HG02798 (cell line): ENCODE data around the gene ATP8B4.
"Not testable (repeated sequence)": the region's sequence is repeated elsewhere in the genome, so short reads cannot be mapped to it uniquely, and the experiment has no call there.

Source experiments
- ATAC-seq: cut with Tn5 transposase; IDR thresholded peaks from one replicate; pipeline ENCODE4 v1.9.1; 2021; ENCODE audit warnings: mild to moderate bottlenecking; ENCODE audit not compliant: unreplicated experiment, poor library complexity

ATP8B4 gene, protein sequence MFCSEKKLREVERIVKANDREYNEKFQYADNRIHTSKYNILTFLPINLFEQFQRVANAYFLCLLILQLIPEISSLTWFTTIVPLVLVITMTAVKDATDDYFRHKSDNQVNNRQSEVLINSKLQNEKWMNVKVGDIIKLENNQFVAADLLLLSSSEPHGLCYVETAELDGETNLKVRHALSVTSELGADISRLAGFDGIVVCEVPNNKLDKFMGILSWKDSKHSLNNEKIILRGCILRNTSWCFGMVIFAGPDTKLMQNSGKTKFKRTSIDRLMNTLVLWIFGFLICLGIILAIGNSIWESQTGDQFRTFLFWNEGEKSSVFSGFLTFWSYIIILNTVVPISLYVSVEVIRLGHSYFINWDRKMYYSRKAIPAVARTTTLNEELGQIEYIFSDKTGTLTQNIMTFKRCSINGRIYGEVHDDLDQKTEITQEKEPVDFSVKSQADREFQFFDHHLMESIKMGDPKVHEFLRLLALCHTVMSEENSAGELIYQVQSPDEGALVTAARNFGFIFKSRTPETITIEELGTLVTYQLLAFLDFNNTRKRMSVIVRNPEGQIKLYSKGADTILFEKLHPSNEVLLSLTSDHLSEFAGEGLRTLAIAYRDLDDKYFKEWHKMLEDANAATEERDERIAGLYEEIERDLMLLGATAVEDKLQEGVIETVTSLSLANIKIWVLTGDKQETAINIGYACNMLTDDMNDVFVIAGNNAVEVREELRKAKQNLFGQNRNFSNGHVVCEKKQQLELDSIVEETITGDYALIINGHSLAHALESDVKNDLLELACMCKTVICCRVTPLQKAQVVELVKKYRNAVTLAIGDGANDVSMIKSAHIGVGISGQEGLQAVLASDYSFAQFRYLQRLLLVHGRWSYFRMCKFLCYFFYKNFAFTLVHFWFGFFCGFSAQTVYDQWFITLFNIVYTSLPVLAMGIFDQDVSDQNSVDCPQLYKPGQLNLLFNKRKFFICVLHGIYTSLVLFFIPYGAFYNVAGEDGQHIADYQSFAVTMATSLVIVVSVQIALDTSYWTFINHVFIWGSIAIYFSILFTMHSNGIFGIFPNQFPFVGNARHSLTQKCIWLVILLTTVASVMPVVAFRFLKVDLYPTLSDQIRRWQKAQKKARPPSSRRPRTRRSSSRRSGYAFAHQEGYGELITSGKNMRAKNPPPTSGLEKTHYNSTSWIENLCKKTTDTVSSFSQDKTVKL

DNA sequence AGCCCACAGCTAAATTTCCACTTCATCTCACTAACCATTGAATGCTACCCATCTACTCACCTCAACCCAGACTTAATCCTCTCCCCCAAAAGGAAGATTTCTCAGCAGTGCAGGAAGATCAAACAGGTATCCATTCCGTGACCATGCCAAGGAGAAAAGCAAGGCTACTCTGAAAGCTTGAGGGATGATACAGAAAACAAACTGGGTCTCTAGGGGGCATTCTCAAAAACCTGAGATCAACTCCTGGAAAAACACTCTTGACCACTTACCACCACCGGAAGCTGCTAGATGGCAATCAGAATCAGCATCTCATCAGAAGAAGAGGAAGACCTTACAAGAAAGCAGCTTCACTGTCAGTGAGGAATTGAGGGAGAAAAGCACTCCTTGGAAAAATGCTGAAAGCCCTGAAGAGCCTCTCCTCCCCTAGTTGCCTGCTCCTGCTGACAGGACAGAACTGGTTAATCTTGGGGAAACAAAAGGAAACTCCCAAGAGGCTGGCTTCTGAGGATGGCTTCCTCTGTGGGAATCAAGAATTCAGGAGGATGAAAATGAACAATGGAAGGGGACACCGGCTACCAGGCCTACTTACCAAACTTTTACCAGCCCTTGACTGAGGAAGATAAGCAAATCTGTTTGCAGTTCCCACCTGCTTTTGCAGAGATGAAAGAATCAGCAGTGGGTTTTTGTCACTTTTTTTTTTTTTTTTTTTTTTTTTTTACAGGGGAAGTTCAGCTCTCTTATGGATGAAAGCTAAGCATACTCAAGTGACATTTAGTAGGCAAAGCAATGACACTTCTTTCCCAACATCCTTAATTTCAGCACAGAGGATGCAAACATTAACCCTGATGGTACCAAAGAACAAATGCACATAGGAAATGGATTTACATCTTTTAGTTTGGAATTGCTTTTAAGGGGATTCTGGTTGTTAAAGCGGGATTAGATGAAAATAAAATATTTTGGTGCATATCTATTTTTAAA, at the start of gene ATP8B4:
ATP8B4 (minus strand) TSS at position 171 of the 978 bp plus-strand sequence. CDS start 12,267 bp downstream, outside the sequence.
- ATAC-seq: no peak

DNA sequence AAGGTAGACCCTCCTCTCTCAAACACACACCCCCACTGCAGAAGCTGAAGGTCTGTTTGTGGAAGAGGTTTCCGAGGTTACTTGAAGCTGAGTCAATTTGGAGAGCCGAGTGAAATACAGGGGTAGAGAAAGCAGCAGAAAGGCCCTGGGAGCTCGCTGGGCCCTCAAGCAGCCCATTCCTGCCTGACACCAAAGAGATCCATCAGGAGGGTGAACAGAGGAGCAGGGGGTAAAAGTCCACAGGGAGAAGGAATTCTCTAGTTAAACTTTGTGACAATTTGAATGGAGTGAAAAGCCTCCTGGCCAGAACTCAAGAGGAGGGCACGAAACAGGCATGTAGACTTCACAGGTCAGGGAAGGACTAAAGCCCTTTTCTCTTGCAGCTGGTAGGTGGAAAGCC, 49.3 kb upstream of the ATP8B4 start:
- ATAC-seq: no peak

DNA sequence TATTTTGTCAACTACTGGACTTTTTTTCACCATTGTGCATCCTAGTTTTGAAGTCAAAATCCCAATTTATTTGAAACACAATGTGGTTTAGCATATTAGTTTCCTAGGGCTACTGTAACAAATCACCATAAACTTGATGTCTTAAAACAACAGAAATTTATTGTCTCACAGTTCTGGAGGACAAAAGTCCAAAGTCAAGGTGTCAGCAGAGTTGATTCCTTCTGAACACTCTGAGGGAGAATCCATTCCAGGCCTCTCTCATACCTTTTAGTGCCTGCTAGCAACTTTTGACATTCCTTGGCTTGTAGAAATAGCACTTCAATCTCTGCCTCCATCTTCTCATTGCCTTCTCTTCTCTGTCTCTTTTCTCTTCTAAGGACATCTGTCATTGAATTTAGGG, 48.1 kb upstream of the ATP8B4 start:
- ATAC-seq: no peak

DNA sequence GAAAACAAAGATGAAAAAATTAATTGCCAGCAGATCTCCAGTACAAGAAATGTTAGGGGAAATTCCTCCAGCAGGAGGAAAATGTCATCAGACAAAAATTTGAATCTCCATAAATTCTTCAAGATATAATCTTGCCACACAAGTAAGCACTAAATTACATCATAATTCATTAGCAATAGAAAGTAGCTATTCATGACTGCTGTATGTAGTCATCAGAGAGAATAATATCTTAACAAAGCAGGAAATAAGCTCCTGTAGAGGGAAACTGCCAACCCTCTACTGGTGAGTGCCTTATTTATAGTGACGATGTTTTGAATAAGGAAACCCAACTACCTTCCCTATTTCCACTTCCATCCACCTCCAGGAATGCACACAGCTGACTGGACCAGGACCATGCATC, 47.2 kb upstream of the ATP8B4 start:
- no peak for ATAC-seq

DNA sequence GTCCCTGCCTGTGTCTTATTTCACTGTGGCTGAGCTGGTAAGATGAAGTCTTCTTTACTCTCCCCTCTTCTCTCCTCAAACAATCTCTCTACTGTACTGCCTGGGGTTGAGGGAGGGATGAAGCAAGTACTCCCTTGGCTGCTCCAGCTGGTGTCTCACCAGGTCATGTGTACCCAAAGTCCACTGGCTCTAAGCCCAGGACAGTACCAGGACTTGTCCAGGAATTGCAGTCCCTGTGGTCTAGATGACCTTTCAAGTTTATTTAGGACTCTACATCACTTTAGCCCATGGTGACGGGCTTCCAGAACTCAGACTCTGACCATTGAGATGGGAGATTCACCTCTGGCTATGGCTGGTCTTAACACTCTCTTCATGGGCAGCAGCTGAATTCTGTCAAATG, 45.4 kb upstream of the ATP8B4 start:
- no peak for ATAC-seq

DNA sequence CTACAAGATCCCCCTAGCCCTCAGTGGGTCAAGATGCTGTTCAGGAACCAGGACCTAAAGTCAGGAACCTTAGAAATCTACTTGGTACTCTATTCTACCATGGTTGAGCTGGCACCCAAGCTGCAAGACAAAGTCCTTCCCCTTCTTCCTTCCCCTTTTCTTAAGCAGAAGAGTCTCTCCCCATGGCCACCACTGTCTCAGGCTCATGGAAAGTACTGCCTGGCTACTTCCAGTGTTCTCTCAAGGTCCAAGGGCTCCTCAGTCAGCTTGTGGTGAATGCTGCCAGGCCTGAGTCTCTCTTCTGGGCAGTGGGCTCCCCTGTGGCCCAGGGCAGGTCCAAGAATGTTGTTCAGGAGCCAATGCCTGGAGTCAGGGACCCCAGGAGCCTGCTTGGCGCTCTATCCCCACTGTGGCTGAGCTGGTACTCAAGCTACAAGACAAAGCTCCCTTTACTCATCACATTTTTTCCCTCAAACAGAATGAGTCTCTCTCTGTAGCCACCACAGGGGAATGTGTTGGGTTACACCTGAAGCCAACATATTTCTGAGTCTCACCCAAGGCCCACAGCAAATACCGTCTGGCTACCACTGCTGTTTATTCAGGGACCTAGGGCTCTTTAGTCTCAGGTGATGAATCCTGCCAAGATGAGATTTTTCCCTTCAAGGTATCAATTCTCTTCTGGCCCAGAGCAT, 44.8 kb upstream of the ATP8B4 start:
- ATAC-seq: no peak

DNA sequence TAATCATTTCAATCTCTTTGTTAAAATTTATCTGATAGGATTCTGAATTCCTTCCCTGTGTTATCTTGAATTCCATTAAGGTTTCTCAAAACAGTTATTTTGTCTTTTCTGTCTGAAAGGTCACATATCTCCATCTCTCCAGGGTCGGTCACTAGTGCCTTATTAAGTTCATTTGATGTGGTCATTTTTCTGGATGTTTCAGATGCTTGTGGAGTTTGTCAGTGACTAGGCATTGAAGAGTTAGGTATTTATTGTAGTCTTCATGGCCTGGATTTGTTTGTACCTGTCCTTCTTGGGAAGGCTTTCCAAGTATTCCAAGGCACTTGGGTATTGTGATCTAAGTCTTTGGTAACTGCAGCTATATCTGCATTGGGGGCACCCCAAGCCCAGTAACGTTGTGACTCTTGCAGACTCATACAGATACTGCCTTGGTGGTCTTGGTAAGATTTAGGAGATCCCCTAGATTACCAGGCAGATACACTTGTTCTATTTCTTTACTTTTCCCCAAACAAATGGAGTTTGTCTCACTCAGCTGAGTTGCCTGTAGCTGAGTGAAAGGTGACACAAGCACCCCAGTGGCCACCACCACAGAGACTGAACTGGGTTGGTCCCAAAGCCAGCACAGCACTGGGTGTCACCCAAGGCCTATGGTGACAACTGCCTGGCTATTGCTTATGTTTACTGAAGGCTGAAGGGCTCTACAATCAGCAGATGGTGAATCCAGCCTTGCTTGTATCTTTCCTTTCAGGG, 44.1 kb upstream of the ATP8B4 start:
- ATAC-seq: no peak

DNA sequence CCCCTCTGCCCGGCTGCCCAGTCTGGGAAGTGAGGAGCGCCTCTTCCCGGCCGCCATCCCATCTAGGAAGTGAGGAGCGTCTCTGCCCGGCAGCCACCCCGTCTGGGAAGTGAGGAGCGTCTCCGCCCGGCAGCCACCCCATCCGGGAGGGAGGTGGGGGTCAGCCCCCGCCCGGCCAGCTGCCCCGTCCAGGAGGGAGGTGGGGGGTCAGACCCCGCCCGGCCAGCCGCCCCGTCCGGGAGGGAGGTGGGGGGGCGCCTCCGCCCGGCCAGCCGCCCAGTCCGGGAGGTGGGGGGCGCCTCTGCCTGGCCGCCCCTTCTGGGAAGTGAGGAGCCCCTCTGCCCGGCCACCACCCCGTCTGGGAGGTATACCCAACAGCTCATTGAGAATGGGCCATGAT, 39.2 kb upstream of the ATP8B4 start:
- ATAC-seq: not testable (repeated sequence)

DNA sequence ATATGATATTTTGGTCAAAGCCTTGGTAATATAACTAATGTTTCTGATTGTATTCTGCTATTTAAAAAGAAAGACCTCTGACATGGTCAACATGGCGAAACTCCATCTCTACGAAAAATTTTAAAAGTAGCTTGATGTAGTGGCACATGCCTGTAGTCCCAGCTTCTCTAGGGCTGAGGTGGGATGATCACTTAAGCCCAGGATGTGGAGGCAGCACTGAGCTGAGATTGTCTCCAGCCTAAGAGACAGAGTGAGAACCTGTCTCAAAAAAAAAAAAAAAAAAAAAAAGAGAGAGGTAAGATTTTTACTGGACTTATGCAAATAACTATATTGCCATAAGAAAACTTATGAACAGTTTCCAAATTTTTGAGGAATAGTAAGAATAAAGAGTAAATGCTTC, 32.4 kb upstream of the ATP8B4 start:
- no peak for ATAC-seq

DNA sequence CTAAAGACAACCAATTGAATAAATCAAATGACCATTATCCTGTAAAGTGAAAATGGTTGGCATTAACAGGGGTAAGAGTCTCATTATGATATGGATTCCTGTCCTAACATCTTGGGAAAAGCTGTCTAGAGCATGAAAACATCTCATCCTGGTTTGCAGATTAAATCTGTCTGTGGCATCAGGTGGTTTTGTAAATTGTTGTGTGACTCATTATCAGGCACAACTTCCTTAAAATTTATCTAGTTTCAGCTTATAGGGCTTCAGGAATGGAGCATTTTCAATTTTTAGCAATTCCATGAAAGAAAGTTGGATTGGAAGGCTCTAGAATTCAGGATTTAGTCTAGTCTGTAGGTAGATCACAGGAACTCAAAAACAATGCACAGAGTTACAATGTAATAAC, 31.8 kb upstream of the ATP8B4 start:
- ATAC-seq: no peak

DNA sequence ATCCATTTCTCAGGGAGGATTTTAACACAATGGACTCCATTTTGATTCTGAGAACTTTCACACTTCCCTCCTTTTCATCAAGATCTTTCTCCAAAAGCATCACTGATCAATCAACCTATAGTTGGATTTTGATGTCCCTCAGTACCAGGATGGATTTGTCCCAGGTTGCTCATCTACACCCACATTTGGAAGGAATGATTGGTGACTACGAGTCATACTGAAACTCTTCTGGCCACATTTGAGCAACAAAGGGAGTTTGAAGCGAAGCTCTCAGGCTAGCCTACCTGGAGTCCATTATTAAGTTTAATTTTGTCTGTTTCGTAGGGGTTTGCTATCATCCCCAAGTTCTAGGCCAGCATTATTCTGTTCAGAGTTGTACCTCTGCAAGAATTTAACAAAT, 31.3 kb upstream of the ATP8B4 start:
- ATAC-seq: no peak

DNA sequence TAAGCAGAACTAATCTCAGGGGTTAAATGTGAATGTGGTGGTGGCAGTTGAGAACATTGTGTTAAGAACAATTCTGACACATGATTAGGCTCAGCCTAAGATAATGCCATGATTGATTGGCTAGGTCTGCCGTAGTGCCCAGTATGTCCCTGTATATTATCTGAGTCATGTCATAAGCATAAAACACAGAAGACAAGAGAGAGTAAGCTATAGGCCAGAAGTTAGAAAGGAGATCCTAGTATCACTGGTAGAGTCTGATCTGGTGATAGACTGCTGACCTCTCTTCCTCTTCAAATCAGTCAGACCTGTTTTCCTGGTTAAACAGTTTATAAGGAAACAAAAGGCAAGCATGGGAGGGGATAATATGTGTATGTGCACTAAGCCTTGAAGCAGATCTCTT, 30.1 kb upstream of the ATP8B4 start:
- no peak for ATAC-seq

DNA sequence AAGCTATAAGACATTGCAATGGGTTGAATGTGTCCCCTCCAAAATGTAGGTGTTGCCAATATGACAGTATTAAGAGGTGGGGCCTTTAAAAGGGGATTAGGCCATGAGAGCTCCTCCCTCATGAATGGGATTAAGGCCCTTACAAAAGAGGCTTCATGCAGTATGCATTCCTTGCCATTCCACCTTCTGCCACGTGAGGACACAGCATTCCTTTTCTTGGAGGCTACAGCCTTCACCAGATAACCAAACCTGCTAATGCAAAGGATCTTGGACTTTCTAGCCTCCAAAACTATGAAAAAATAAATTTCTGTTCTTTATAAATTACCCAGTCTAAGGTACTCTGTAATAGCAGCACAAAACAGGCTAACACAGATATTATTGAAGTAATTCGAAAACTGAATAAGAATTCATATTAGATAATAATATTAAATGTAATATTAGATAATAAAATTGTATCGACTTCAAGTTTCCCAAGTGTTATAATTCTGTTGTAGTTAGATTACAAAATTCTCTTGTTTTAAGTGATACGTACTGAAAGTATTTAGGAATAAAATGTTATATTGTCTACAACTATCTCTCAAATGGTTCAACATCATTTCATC, 29.4 kb upstream of the ATP8B4 start:
- no peak for ATAC-seq

DNA sequence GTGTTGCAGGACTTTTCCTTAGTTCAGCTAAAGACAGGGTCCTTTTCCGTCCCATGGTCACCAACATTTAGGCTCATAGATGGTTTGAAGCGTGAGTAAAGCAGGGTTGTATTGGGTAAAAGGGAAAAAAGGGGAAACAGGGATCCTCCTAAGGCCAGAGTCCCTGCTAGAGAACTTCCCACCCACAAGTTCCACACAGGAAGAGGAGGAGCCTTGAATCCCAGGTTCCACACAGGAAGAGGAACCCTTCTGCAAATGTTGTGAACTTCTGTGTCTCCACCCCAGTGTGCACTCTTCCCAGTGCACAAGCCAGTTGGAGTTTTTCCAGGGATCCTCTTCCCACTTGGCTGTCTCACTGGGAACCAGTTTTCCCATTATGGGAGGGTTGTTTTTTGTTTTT, 27.6 kb upstream of the ATP8B4 start:
- no peak for ATAC-seq

DNA sequence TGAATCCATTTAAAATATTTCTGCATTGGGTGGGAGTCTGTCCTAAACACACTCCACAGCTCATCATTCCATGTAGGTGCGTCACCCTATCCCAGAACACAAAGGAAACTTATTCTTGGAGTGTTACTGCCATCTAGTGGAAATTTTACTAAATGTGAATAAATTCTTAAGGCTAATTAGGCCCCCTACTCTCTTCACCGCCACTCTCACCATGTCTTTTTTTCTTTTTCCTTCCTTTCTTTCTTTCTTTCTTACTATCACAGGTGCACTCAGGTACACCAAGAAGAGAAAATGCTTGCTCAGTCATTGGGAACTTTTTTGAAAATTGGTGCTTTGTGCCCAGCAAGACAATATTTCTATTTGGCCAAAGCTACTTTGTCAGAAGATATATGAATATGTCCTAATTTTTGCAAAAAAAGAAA, 26.4 kb upstream of the ATP8B4 start:
- ATAC-seq: peak; percentile 62

DNA sequence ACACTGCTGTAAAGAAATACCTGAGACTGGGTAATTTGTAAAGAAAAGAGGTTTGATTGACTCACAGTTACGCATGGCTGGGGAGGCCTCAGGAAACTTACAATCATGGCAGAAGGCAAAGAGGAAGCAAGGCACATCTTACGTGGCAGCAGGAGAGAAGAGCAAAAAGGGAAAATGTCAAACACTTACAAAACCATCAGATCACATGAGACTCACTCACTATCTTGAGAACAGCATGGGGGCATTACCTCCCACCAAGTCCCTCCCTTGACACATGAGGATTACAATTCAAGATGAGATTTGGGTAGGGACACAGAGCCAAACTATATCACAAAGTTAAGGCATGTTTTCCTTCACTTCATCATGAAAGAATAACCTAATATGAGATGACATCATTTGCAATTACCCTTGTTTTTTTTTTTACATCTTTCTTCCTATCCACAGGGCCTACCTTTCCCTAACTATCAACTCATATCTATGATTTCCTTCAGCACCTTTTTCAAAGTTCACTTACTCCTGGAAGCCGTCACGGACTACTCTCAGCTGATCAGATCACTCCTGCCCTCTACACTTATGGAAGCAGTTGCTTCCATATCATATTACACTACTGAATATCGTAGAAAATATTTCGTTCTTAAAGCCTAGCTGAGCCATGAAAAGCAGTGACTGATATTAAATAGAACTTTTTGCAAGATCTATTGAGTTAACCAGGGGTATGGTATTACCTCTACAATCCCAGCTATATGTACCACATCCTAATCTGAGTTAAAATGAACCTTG, 25.5 kb upstream of the ATP8B4 start:
- ATAC-seq: no peak

DNA sequence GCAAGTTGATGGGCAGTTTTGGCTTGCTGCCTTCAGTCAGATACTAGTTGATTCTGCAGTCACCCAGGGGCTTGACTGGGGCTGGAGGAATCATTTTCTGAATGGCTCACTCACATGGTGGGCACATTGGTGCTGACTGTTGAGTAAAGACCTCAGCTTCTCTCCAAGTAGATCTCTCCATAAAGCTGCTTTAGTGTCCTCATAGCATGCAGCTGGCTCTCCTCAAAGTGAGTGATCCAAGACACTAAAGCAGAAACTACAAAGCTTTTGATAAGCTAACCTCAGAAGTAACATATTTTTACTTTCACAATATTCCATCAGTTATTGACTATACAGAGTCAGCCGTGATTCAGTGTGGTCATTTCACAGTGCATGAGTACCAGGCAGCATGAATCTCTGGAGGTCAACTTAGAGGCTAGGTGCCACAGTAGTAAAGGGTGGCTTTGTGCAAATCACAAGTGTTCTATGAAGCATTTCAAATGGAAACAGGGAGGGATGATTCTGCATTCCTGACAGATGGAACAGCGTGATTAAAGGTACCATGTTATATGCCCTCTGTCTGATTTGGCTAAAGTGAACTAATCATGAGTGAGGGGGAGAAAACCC, 24.3 kb upstream of the ATP8B4 start:
- ATAC-seq: no peak
